ENCODE measurements around the gene PIP4K2B. TPM values are rescaled to one million over a fixed set of nuclear protein-coding genes. Genes with fewer than 3 reads are reported as not detected.
A peak's percentile ranks its signal among the peaks of the same experiment; 100 is the strongest.

PIP4K2B gene
- total and polyA plus RNA-seq, 4 donors, result 16.1 to 42.3 (median 29.2) TPM

GRCh38 chr17:38738686-38739085 lies 60.7 kb downstream of the PIP4K2B start:
- no peak overlapping the region for H3K4me3 ChIP-seq
- DNase-seq, result no peak
- peaks cover 9 to 47% (median 22%) of the 10 kb centered on the region in 5 donors for H3K4me1 ChIP-seq (ENCODE audit: control insufficient read depth in 5 of 5, insufficient read depth in 5 of 5, low read length in 5 of 5)
- no peaks in the 10 kb centered on the region for H3K9me3 ChIP-seq (ENCODE audit: control insufficient read depth in 4 of 4, insufficient read depth in 3 of 4, low read length in 3 of 4)
- H3K27ac ChIP-seq (ENCODE audit: low read depth in 1 of 2, low read length in 1 of 2), result no peak overlapping the region
- no peak for TF ChIP-seq CTCF (IDR thresholded peaks at IDR 0.05; ENCODE audit: control extremely low read depth, extremely low read depth)
- WGBS, 2 donors, result 95 to 96% methylated on average over 16 of the region's 16 CpGs
- no peak overlapping the region for H3K9ac ChIP-seq (ENCODE audit: insufficient read depth in 1 of 2, low read length in 2 of 2)
- H3K27me3 ChIP-seq (ENCODE audit: control insufficient read depth in 3 of 3, insufficient read depth in 3 of 3, low read length in 2 of 3), result no peaks in the 10 kb centered on the region
- peaks cover 0 to 36% (median 32%) of the 10 kb centered on the region in 4 donors for H3K36me3 ChIP-seq (ENCODE audit: control insufficient read depth in 4 of 4, insufficient read depth in 4 of 4, low read length in 4 of 4)
- ATAC-seq (ENCODE audit: insufficient read depth, low FRiP score), result no peak

- 89 to 93% methylated on average over 14 of the region's 14 CpGs for WGBS, 2 donors
- peaks cover 0 to 39% (median 35%) of the 10 kb centered on the region in 4 donors for H3K36me3 ChIP-seq (ENCODE audit: control insufficient read depth in 4 of 4, insufficient read depth in 4 of 4, low read length in 4 of 4)
Observed at GRCh38 chr17:38738007-38738662, 61.2 kb downstream of the PIP4K2B start.

GRCh38 chr17:38735161-38735997 lies 64.0 kb downstream of the PIP4K2B start:
- Histone ChIP-seq H3K4me1 (ENCODE audit: control insufficient read depth in 5 of 5, insufficient read depth in 5 of 5, low read length in 5 of 5) (peaks cover 0 to 27% (median 7%) of the 10 kb centered on the region in 5 donors), H3K9me3 (ENCODE audit: control insufficient read depth in 4 of 4, insufficient read depth in 3 of 4, low read length in 3 of 4) (no peaks in the 10 kb centered on the region), H3K9ac (ENCODE audit: insufficient read depth in 1 of 2, low read length in 2 of 2) (no peak overlapping the region), H3K4me3 (no peak overlapping the region), H3K27ac (ENCODE audit: low read depth in 1 of 2, low read length in 1 of 2) (no peak overlapping the region), H3K36me3 (ENCODE audit: control insufficient read depth in 4 of 4, insufficient read depth in 4 of 4, low read length in 4 of 4) (peaks cover 0 to 44% (median 39%) of the 10 kb centered on the region in 4 donors), H3K27me3 (ENCODE audit: control insufficient read depth in 3 of 3, insufficient read depth in 3 of 3, low read length in 2 of 3) (no peaks in the 10 kb centered on the region)
- peak; percentile 56 to 77 (median 64) for DNase-seq
- ATAC-seq (ENCODE audit: insufficient read depth, low FRiP score), result no peak
- 56 to 57% methylated on average over 23 of the region's 23 CpGs for WGBS, 2 donors
- peak; percentile 84 for TF ChIP-seq CTCF (IDR thresholded peaks at IDR 0.05; ENCODE audit: control extremely low read depth, extremely low read depth)

More at GRCh38 chr17:38738007-38738662, 61.2 kb downstream of the PIP4K2B start:
- Histone ChIP-seq H3K27me3 (ENCODE audit: control insufficient read depth in 3 of 3, insufficient read depth in 3 of 3, low read length in 2 of 3) (no peaks in the 10 kb centered on the region), H3K4me3 (no peak overlapping the region), H3K27ac (ENCODE audit: low read depth in 1 of 2, low read length in 1 of 2) (no peak overlapping the region), H3K9me3 (ENCODE audit: control insufficient read depth in 4 of 4, insufficient read depth in 3 of 4, low read length in 3 of 4) (no peaks in the 10 kb centered on the region), H3K4me1 (ENCODE audit: control insufficient read depth in 5 of 5, insufficient read depth in 5 of 5, low read length in 5 of 5) (peaks cover 9 to 41% (median 19%) of the 10 kb centered on the region in 5 donors), H3K9ac (ENCODE audit: insufficient read depth in 1 of 2, low read length in 2 of 2) (no peak overlapping the region)
- no peak for TF ChIP-seq CTCF (IDR thresholded peaks at IDR 0.05; ENCODE audit: control extremely low read depth, extremely low read depth)
- no peak for ATAC-seq (ENCODE audit: insufficient read depth, low FRiP score)
- DNase-seq, result no peak

All from lung (tissue), 12 donors.